HepG2 (cell line): Measurements from ENCODE around the gene ZFAND3. TPM values are rescaled to one million over a fixed set of nuclear protein-coding genes. Genes with fewer than 3 reads are reported as not detected.

Experiments used
- ATAC-seq: fragments of 200-7000 bp; cut with Tn5 transposase; 3 replicates; pipeline ENCODE4 v1.9.1; 2020; ENCODE audit warnings: mild to moderate bottlenecking, moderate library complexity
- BruUV-seq: library from RNA; stranded (reverse); fragments of 400-500 nt; replicated peaks from 2 replicates; lab custom pipeline; 2021; lab: Mats Ljungman, UMichigan
- CTCF ChIA-PET: fragments of 300-600 bp; formaldehyde crosslinking; extraction: SDS; loops from one replicate; lab custom pipeline; 2021; ENCODE audit warnings: low total read pairs, inconsistent platforms, low intra/inter-chr PET ratio; lab: Yijun Ruan, JAX
- POLR2A ChIA-PET: fragments of 350-600 bp; sonication (Branson Sonifier 250); formaldehyde crosslinking; loops from one replicate; lab custom pipeline; 2020; ENCODE audit warnings: antibody characterized with exemption, inconsistent platforms; lab: Yijun Ruan, JAX
- DNase-seq: peaks from one replicate; pipeline ENCODE4 v3.0.0-alpha.2; 2015; ENCODE audit warnings: low spot score
- FAIRE-seq: peaks from 3 replicates; lab custom pipeline; 2011; peaks lifted over from hg19 to GRCh38; lab: Jason Lieb, UNC
- H2AFZ ChIP-seq: one replicate; pipeline ENCODE4 v1.6.1; 2011; ENCODE audit warnings: low read length, inconsistent platforms
- H3K27ac ChIP-seq: fragments of 300-600 bp; 3 replicates; pipeline ENCODE4 v1.8.0; 2011; ENCODE audit warnings: mixed run types, mild to moderate bottlenecking, mixed read lengths, low read length, inconsistent platforms; ENCODE audit not compliant: insufficient read depth; ENCODE audit errors: extremely low read length
- H3K27me3 ChIP-seq, 2 experiments: fragments of 200-600 bp in 1 of 2; 2 replicates in 1 of 2; 3 replicates in 1 of 2; pipeline versions ENCODE4 v1.6.0 to v1.8.0; 2011; ENCODE audit warnings: low read length in 2 of 2, mild to moderate bottlenecking in 2 of 2, moderate library complexity in 2 of 2, inconsistent platforms in 1 of 2; ENCODE audit not compliant: insufficient read depth in 2 of 2, control insufficient read depth in 1 of 2
- H3K36me3 ChIP-seq, 2 experiments: fragments of 200-600 bp in 1 of 2; replicated peaks in 1 of 2; 2 replicates in 1 of 2; 3 replicates in 1 of 2; pipeline versions ENCODE4 v1.5.1 to v1.8.0; 2011; ENCODE audit warnings: low read length in 2 of 2, inconsistent platforms in 1 of 2; ENCODE audit not compliant: insufficient read depth in 2 of 2, control insufficient read depth in 1 of 2
- H3K4me1 ChIP-seq: 2 replicates; pipeline ENCODE4 v1.5.1; 2012; ENCODE audit warnings: low read length, inconsistent platforms; ENCODE audit not compliant: insufficient read depth
- H3K4me2 ChIP-seq: 2 replicates; pipeline ENCODE4 v1.6.0; 2011; ENCODE audit warnings: low read depth, low read length, inconsistent platforms
- H3K4me3 ChIP-seq, 3 experiments: fragments of 200-600 bp in 1 of 3; sonication (generic), shearing (Covaris generic) in 1 of 3; replicated peaks in 1 of 3; 2 replicates each; pipeline ENCODE4 v1.5.1; 2011 to 2016; ENCODE audit warnings: low read length in 3 of 3, inconsistent platforms in 2 of 3, low read depth in 2 of 3, mild to moderate bottlenecking in 2 of 3, control low read depth in 1 of 3, mixed read lengths in 1 of 3; ENCODE audit not compliant: insufficient read depth in 1 of 3
- H3K79me2 ChIP-seq: one replicate; pipeline ENCODE4 v1.6.1; 2011; ENCODE audit warnings: low read length, inconsistent platforms; ENCODE audit not compliant: insufficient read depth
- H3K9ac ChIP-seq: 2 replicates; pipeline ENCODE4 v1.6.0; 2011; ENCODE audit warnings: mild to moderate bottlenecking, low read depth, low read length, inconsistent platforms; ENCODE audit not compliant: insufficient read depth
- H3K9me3 ChIP-seq: 2 replicates; pipeline ENCODE4 v1.5.1; 2012; ENCODE audit warnings: mild to moderate bottlenecking, low read length
- H4K20me1 ChIP-seq: 2 replicates; pipeline ENCODE4 v1.6.0; 2011; ENCODE audit warnings: inconsistent platforms, mild to moderate bottlenecking, low read length, moderate library complexity; ENCODE audit not compliant: insufficient read depth
- ATAD3A ChIP-seq: sonication (generic); formaldehyde crosslinking; IDR thresholded peaks from 2 replicates; pipeline ENCODE4 v1.4.0; 2020; ENCODE audit warnings: missing genetic modification reagents
- HOXA7 ChIP-seq: sonication (generic); formaldehyde crosslinking; IDR thresholded peaks from 2 replicates; pipeline ENCODE4 v1.8.1; 2022; ENCODE audit warnings: mild to moderate bottlenecking, missing genetic modification reagents, moderate library complexity
- HOXA9 ChIP-seq: sonication (generic); formaldehyde crosslinking; IDR thresholded peaks from 2 replicates; pipeline ENCODE4 v1.8.1; 2022; ENCODE audit warnings: missing genetic modification reagents, mild to moderate bottlenecking, moderate library complexity, borderline replicate concordance
- IKZF4 ChIP-seq: sonication (generic); formaldehyde crosslinking; IDR thresholded peaks from 2 replicates; pipeline ENCODE4 v1.5.1; 2020; ENCODE audit warnings: borderline replicate concordance, mild to moderate bottlenecking, low read depth, missing genetic modification reagents; ENCODE audit errors: not compliant biosample characterization
- KMT2A ChIP-seq: sonication (generic); formaldehyde crosslinking; IDR thresholded peaks from 2 replicates; pipeline ENCODE4 v1.4.0; 2020; ENCODE audit warnings: missing genetic modification reagents
- MEIS1 ChIP-seq: sonication (generic); formaldehyde crosslinking; IDR thresholded peaks from 2 replicates; pipeline ENCODE4 v1.9.0; 2021; ENCODE audit warnings: mild to moderate bottlenecking, missing genetic modification reagents, moderate library complexity, borderline replicate concordance
- NFYC ChIP-seq: IDR thresholded peaks from 2 replicates; pipeline ENCODE4 v1.6.1; 2016; ENCODE audit warnings: missing genetic modification reagents, missing compliant biosample characterization
- NRL ChIP-seq: sonication (generic); formaldehyde crosslinking; IDR thresholded peaks from 2 replicates; pipeline ENCODE4 v1.5.0; 2020; ENCODE audit warnings: missing genetic modification reagents, mild to moderate bottlenecking, moderate library complexity, borderline replicate concordance
- PHF21A ChIP-seq: sonication (generic); formaldehyde crosslinking; IDR thresholded peaks from 2 replicates; pipeline ENCODE4 v1.5.0; 2020; ENCODE audit warnings: mild to moderate bottlenecking, missing genetic modification reagents
- PITX1 ChIP-seq: sonication (generic); formaldehyde crosslinking; IDR thresholded peaks from 2 replicates; pipeline ENCODE4 v1.5.1; 2020; ENCODE audit warnings: mild to moderate bottlenecking, missing genetic modification reagents
- SNAI1 ChIP-seq: sonication (generic); formaldehyde crosslinking; IDR thresholded peaks from 2 replicates; pipeline ENCODE4 v1.5.0; 2020; ENCODE audit warnings: mild to moderate bottlenecking, missing genetic modification reagents, borderline replicate concordance
- TRAFD1 ChIP-seq: sonication (generic); formaldehyde crosslinking; IDR thresholded peaks from 2 replicates; pipeline ENCODE4 v1.5.1; 2020; ENCODE audit warnings: missing genetic modification reagents, mild to moderate bottlenecking, borderline replicate concordance
- YEATS4 ChIP-seq: sonication (generic); formaldehyde crosslinking; IDR thresholded peaks from 2 replicates; pipeline ENCODE4 v1.4.0; 2020; ENCODE audit warnings: missing genetic modification reagents, borderline replicate concordance
- ZNF225 ChIP-seq: sonication (generic); formaldehyde crosslinking; IDR thresholded peaks from 2 replicates; pipeline ENCODE4 v1.4.0; 2020; ENCODE audit warnings: mild to moderate bottlenecking, missing genetic modification reagents
- ZNF30 ChIP-seq: sonication (generic); formaldehyde crosslinking; IDR thresholded peaks from 2 replicates; pipeline ENCODE4 v1.5.0; 2020; ENCODE audit warnings: mild to moderate bottlenecking, missing genetic modification reagents
- ZNF709 ChIP-seq: sonication (generic); formaldehyde crosslinking; IDR thresholded peaks from 2 replicates; pipeline ENCODE4 v1.5.0; 2020; ENCODE audit warnings: mild to moderate bottlenecking, missing genetic modification reagents
- WGBS: methylation state at CpG from one replicate; pipeline ENCODE4 v1.1.6; 2017; ENCODE audit warnings: low lambda C conversion rate; 5-methylcytosine and 5-hydroxymethylcytosine counted together
- in situ Hi-C: cut with HindIII; loops from 2 replicates; pipeline ENCODE4 v1.10.0; 2017; ENCODE audit warnings: low pct_unique_long_range_greater_than_20kb; ENCODE audit not compliant: extremely low pct_ligation_motif_present
- intact Hi-C: fragments of 100-400 bp; cut with micrococcal nuclease; formaldehyde crosslinking; loops from one replicate; pipeline ENCODE4 v1.10.0; 2022; ENCODE audit not compliant: unreplicated experiment
- polyA plus RNA-seq, 8 experiments: library from polyadenylated mRNA; depleted of rRNA in 3 of 8; stranded (reverse) in 7 of 8; unstranded in 1 of 8; fragments of >200 nt; fragmentation: Illumina TruSeq in 4 of 8; extraction: Trizol in 4 of 8; gene quantifications; 2 replicates each; pipeline versions ENCODE4 v1.2.1 to v1.2.3, GENCODE V29; 2011 to 2016; ENCODE audit warnings: low read depth in 4 of 8, missing spikeins in 1 of 8, mixed read lengths in 1 of 8; ENCODE audit not compliant: insufficient read depth in 1 of 8
- total RNA-seq, 5 experiments: library from RNA; depleted of rRNA; stranded (reverse); fragments of >200 nt; fragmentation: Illumina TruSeq; extraction: Trizol; gene quantifications; 2 replicates each; pipeline ENCODE4 v1.2.3, GENCODE V29; 2016; ENCODE audit warnings: low read depth in 1 of 5

ZFAND3 gene
- total and polyA plus RNA-seq, 2 of the 13 experiments (the other 11 are each of a cell fraction or from before 2014, with no cell fraction given): 16.4 to 17.1 TPM

DNA sequence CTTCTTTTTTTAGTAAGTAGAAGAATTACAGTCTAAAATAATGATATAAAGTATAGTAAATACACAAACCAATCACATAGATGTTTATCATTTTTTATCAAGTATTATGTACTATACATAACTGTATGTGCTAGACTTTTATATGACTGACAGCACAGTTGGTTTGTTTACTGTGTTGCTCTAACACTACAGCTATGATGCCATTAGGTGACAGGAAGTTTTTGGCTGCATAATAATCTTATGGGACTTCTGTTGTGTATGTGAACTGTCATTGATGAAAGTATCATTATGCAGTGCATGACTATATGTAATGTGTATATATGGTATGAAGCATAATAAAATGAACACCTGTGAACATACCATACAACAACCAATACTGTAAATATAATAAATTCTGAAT, 104.0 kb downstream of the ZFAND3 start:
- no peak overlapping the region for H3K4me3 ChIP-seq
- TF ChIP-seq KMT2A (CRISPR knock-in tag) (no peak), ZNF225 (CRISPR knock-in tag) (no peak), IKZF4 (CRISPR knock-in tag) (no peak), HOXA7 (CRISPR knock-in tag) (no peak), PHF21A (CRISPR knock-in tag) (no peak), ATAD3A (no peak), YEATS4 (no peak), PITX1 (CRISPR knock-in tag) (no peak)
- BruUV-seq: no TSS peak
- no peaks in the 10 kb centered on the region for H3K36me3 ChIP-seq
- in situ Hi-C loops (no loop called here), intact Hi-C loops (no loop called here)
- ChIA-PET POLR2A (no interaction called here), CTCF (no interaction called here)
- no peak overlapping the region for H3K27ac ChIP-seq
- no peak overlapping the region for H2AFZ ChIP-seq
- ATAC-seq (no peak), FAIRE-seq (no peak), DNase-seq (no peak)
- no peak overlapping the region for H3K9ac ChIP-seq
- no peaks in the 10 kb centered on the region for H3K9me3 ChIP-seq
- no peak overlapping the region for H3K4me2 ChIP-seq
- peaks cover 17% of the 10 kb centered on the region for H4K20me1 ChIP-seq
- H3K27me3 ChIP-seq: no peaks in the 10 kb centered on the region
- H3K4me1 ChIP-seq: peaks cover 33% of the 10 kb centered on the region
- H3K79me2 ChIP-seq: peaks cover 52% of the 10 kb centered on the region

GRCh38 chr6:37926661-37927060, 107.1 kb downstream of the ZFAND3 start:
- FAIRE-seq: no peak
- ATAC-seq: no peak
- TF ChIP-seq NFYC (CRISPR knock-in tag): no peak
- TF ChIP-seq ZNF30: no peak
- TF ChIP-seq NRL (CRISPR knock-in tag): no peak
- TF ChIP-seq HOXA9 (CRISPR knock-in tag): no peak
- TF ChIP-seq TRAFD1: no peak
- no peak for TF ChIP-seq ZNF709
- TF ChIP-seq SNAI1 (CRISPR knock-in tag): no peak
- TF ChIP-seq MEIS1 (CRISPR knock-in tag): no peak

More at GRCh38 chr6:37926661-37927060, 107.1 kb downstream of the ZFAND3 start:
- no TSS peak for BruUV-seq
- Histone ChIP-seq H3K27ac (no peak overlapping the region), H3K27me3 (no peaks in the 10 kb centered on the region), H3K4me2 (no peak overlapping the region), H3K9me3 (no peaks in the 10 kb centered on the region), H4K20me1 (peaks cover 7% of the 10 kb centered on the region), H3K9ac (no peak overlapping the region), H2AFZ (no peak overlapping the region), H3K79me2 (peaks cover 44% of the 10 kb centered on the region), H3K36me3 (no peaks in the 10 kb centered on the region; a peak in 1 of 5 replicates), H3K4me1 (peaks cover 43% of the 10 kb centered on the region), H3K4me3 (no peak overlapping the region)
- ChIA-PET CTCF (no interaction called here), POLR2A (no interaction called here)
- WGBS: 93% methylated on average over 4 of the region's 4 CpGs
- intact Hi-C loops: no loop called here
- DNase-seq: no peak
- in situ Hi-C loops: no loop called here
